C4-2B (cell line): Measurements from ENCODE around the gene TBC1D8B.

Experiments used
- H3K27ac ChIP-seq: fragments of 450-650 bp; 2 replicates; pipeline ENCODE4 v1.5.1; 2017
- ZFX ChIP-seq: fragments of 450-650 bp; IDR thresholded peaks from 2 replicates; pipeline ENCODE4 v1.6.1; 2017
- TF ChIP-seq, protein P1 (sequence below): fragments of 450-650 bp; conservative IDR thresholded peaks from 2 replicates; pipeline ENCODE4 v1.5.1; 2017; ENCODE audit warnings: mild to moderate bottlenecking

The TBC1D8B gene

DNA sequence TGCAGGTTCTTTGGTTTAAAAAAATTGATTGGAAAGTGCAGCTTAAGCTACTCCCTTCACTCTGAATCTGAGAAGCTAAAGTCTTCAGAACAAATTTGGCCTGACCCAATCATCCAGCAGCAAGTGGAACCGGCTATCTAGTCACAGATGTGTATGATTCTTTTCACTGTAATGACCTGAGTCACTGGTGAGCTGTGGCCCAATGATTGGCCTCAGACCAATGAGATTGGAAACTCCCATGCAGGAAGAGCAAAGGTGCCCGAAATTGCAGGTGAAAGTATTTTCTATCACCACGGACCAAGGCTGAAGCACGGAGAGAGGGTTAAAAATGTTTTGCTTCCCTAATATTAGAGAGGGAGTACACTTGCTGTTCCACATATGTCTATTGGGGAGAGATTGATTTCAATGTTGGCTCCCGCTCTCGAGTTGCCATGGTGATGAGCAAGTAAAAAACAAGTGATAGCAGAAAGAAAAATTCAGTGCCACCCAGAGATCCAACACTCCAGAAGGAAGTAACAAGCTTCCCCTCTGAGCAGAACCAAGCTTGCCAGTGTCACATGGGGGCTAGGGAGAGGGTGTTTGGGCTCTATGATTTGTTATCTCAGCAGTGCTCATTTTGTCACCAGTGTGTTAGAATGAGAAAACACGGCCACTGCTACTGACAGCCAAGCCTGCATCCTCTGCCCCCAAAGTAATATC, 89.4 kb downstream of the TBC1D8B start:
- H3K27ac ChIP-seq, result no peak overlapping the region
- TF ChIP-seq, protein P1, sequence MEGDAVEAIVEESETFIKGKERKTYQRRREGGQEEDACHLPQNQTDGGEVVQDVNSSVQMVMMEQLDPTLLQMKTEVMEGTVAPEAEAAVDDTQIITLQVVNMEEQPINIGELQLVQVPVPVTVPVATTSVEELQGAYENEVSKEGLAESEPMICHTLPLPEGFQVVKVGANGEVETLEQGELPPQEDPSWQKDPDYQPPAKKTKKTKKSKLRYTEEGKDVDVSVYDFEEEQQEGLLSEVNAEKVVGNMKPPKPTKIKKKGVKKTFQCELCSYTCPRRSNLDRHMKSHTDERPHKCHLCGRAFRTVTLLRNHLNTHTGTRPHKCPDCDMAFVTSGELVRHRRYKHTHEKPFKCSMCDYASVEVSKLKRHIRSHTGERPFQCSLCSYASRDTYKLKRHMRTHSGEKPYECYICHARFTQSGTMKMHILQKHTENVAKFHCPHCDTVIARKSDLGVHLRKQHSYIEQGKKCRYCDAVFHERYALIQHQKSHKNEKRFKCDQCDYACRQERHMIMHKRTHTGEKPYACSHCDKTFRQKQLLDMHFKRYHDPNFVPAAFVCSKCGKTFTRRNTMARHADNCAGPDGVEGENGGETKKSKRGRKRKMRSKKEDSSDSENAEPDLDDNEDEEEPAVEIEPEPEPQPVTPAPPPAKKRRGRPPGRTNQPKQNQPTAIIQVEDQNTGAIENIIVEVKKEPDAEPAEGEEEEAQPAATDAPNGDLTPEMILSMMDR, result no peak
- no peak for TF ChIP-seq ZFX

DNA sequence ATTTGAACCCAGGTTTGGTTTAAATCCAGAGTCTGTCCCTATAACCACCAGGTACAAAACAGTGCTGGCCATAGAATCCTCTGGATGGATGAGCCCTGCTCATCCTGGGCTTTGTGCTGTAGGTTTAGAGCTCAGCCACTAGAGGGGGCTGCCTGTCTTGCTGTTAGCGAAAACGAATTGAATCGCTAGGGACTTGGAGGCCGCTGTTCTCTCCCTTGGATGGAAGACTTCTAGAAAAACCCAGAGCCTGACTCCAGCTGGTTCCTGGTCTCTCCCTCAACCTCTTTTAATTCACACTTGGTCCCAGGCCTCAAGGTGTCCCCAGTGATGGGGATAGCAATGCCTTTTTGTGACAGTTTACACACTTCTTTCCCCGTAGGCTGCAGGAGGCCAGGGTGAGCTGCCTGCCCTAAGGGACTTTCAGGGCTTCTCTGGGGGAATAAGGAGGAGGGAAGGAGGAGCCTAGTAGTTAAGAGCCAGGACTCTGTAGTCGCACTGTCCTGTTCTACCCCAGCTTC, 92.0 kb downstream of the TBC1D8B start:
- no peak overlapping the region for H3K27ac ChIP-seq
- TF ChIP-seq, protein P1, result peak; percentile 83
- TF ChIP-seq ZFX, result no peak

DNA sequence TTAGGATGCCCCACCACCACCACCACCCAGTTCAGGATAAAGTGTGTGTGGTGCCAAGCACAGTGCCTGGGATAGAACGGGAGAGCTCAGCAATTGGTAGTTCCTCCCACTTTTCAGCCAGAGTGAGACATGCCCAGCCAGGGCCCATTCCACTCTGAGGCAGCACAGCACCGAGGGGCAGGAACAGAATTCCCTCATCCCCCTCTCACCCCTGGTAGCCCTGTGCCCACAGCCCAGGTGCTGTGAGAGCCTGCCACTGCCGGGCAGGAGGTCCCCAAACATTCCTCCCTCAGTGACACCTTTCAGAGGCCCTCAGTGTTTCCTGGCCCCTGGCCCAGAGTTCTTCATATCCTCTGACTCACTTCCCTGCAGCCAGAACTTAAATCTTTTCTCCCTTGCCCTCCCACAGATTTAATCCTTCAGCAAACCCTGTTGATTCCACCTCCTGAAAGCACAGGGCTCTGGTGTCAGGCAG, 92.5 kb downstream of the TBC1D8B start:
- no peak overlapping the region for H3K27ac ChIP-seq
- no peak for TF ChIP-seq ZFX
- TF ChIP-seq, protein P1, result no peak

DNA sequence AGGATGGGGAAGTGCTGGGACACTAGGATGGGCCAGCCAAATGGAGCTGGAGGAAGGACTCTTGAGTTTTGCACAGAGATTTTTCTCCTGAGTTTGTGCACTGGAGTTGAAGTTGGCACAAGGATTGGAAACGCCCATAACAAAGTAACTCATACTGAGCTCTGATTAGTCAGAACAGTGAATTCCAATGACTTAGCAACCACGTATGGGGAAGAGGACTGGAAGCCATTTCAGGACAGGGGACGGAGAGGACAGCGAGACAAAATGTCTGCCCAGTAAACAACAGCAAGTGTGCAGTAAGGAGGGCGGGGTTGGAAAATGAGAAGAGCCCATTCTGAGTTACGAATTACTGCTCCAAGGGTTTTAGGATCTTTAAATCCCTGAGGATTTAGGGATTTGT, 94.8 kb downstream of the TBC1D8B start:
- TF ChIP-seq, protein P1, result no peak
- no peak for TF ChIP-seq ZFX
- no peak overlapping the region for H3K27ac ChIP-seq

DNA sequence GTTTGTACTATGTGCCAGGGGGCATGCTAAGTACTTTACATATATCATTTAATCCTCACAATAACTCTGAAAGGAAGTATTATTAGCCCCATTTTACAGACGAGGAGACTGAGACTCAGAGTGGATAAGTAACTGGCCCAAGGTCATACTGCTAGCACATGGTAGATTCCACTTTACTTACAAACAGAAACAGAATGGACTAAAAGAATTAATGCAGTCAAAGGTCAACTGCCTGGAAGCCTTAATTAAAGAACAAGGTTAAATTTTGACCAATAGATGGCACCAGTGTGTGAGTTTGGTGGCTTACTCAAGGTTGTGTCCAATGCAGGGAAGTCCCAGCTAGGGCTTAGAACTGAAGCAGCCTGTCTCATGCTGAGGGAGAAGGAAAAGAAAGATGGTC, 96.0 kb downstream of the TBC1D8B start:
- TF ChIP-seq, protein P1, result peak; percentile 63
- TF ChIP-seq ZFX, result no peak
- no peak overlapping the region for H3K27ac ChIP-seq

DNA sequence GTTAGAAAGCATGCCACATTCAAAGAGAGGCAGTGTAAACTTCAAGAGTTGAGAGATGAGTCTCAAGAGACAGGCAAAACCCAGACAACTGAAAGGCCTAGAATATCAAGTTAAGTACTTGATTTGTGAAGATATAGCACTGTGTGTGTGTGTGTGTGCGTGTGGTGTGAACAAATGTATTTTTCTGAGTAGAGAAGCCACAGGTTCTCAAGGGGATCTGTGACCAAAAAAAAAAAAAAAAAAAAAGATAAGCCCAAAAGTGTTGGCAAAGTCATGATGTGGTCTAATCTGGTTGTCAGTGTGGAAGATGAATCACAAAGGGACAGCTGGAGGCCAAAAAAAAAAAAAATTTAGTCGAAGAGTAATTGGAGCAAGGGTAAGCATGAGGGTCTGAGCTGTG, 96.8 kb downstream of the TBC1D8B start:
- H3K27ac ChIP-seq, result no peak overlapping the region
- TF ChIP-seq, protein P1, result no peak

DNA sequence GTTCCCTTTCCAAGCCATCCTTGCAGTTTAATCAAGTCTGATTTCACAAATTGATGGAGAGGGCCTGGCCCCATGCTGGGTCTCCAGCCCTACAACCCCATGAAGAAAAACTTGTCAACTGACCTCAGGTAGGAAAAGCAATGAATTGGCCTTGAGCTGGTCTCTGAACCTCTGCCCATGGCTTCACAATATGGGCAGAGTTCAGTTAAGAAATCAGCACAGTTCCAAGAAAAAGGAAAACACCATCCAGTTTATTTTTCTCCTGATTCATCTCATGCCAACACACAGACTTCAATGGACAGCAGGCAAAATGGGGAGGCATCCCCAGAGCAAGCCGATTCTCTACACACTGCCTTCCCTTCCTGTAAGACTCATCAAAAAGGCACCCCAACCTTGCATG, 97.4 kb downstream of the TBC1D8B start:
- TF ChIP-seq ZFX, result no peak
- TF ChIP-seq, protein P1, result no peak
- H3K27ac ChIP-seq, result no peak overlapping the region
